Measurements from ENCODE around the gene RPH3AL. TPM values are rescaled to one million over a fixed set of nuclear protein-coding genes. Genes with fewer than 3 reads are reported as not detected.

Gene RPH3AL
- total RNA-seq, 2 experiments from 2014 or later, result 1.6 to 2.2 TPM

DNA sequence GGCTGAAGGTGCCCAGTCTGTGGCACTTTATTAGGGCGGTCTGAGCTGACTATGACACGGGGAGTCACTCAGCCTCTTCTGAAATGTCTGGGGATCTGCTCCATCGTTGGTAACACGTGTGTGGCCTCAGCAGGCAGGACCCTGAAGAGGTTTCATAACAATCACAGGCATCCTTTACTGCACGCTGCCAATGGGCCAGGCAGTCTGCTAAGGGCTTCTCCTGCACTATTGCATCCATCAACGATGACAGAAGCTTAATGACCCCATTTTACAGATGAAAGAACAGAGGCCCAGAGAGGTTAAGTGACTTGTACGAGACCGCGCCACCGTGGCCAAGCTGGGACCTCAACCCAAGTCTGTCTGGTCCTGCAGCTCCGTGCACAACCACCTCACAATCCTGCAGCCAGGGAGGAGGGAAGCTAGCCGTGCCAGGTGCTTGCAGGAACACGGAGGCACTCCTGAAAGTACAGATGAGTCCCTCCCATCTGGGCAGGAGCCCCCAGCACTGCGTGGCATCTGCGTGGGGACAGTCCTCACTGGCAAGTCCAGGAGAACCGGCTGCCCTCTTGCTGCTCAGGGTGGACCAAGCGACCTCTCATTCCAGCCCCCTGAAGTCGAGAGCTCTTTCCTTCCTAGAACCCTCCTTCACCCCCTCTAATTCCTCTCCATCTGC lies 40.0 kb downstream of the RPH3AL start:
- H3K27me3 Mint-ChIP-seq (ENCODE audit: low read depth), result no peaks in the 10 kb centered on the region
- H3K9me3 Mint-ChIP-seq, result peaks cover 4% of the 10 kb centered on the region
- CTCF ChIA-PET, result interaction anchor here (0.6 kb wide), 1 partner anchor 470 kb away, joined by 3 read pairs; no protein-coding TSS in a partner anchor
- no peak for DNase-seq
- H3K4me3 Mint-ChIP-seq, result no peak overlapping the region
- intact Hi-C loops (cut with micrococcal nuclease), result no loop called here
- no peak overlapping the region for H3K27ac Mint-ChIP-seq
- no peaks in the 10 kb centered on the region for H3K36me3 Mint-ChIP-seq (ENCODE audit: low read depth)
- no peaks in the 10 kb centered on the region for H3K4me1 Mint-ChIP-seq (ENCODE audit: low read depth)

GRCh38 chr17:311119-311782 lies 41.4 kb downstream of the RPH3AL start:
- Mint-ChIP-seq H3K9me3 (peaks cover 4% of the 10 kb centered on the region), H3K4me1 (ENCODE audit: low read depth) (no peaks in the 10 kb centered on the region), H3K4me3 (no peak overlapping the region), H3K27me3 (ENCODE audit: low read depth) (no peaks in the 10 kb centered on the region), H3K27ac (no peak overlapping the region), H3K36me3 (ENCODE audit: low read depth) (no peaks in the 10 kb centered on the region)
- no peak for DNase-seq
- intact Hi-C loops (cut with micrococcal nuclease), result no loop called here
- CTCF ChIA-PET, result no interaction called here

DNA sequence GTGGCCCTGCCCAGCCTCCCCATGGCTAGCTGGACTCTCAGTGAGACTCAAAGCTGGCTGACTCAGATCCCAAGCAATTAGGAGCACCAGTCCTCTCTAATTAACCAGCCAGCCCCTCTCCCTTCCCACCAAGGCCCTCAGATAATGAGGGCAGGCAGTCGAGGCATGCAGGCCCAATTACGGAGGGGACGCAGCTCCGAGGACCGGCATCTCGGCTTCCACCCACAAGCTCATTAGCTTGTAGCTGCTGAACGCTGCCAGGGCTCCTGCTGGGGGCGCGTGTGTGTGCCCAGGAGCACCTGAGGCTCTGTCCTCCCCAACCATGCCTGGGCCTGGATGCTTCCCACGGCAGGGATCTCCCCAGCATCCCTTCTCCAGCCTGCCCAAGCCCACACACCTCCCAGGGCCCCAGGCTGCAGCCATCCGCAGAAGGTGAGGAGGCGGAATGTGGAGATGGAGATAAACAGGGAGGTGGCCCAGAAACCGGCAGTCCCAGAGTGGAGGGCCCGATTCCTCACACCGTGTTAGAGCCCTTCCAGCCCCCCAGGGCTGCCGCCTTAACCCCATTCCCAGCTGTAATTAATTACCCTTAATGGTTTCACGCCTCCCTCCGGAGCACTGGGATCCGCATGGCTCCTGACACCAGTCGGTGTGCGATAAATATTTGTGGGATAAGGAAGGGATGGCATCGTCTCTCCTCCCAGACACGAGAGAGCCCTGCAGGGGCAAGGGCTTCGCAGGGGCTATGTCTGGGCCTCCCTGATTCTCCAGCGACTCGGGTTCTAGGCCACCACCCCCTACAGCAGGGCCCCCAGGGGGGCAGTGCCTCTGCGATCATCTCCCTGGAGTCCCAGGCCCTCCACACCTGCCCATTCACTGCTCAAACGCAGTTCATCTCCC lies 42.2 kb downstream of the RPH3AL start:
- CTCF ChIA-PET, result no interaction called here
- no peak for DNase-seq
- H3K4me1 Mint-ChIP-seq (ENCODE audit: low read depth), result no peaks in the 10 kb centered on the region
- intact Hi-C loops (cut with micrococcal nuclease), result no loop called here
- no peak overlapping the region for H3K27ac Mint-ChIP-seq
- no peaks in the 10 kb centered on the region for H3K36me3 Mint-ChIP-seq (ENCODE audit: low read depth)
- peaks cover 2% of the 10 kb centered on the region for H3K9me3 Mint-ChIP-seq
- H3K27me3 Mint-ChIP-seq (ENCODE audit: low read depth), result no peaks in the 10 kb centered on the region
- no peak overlapping the region for H3K4me3 Mint-ChIP-seq

- H3K4me1 Mint-ChIP-seq (ENCODE audit: low read depth), result peaks cover 3% of the 10 kb centered on the region
- intact Hi-C loops (cut with micrococcal nuclease), result no loop called here
- H3K36me3 Mint-ChIP-seq (ENCODE audit: low read depth), result no peaks in the 10 kb centered on the region
- no peak for DNase-seq
- H3K27ac Mint-ChIP-seq, result no peak overlapping the region
- no peaks in the 10 kb centered on the region for H3K9me3 Mint-ChIP-seq
- no peak overlapping the region for H3K4me3 Mint-ChIP-seq
- H3K27me3 Mint-ChIP-seq (ENCODE audit: low read depth), result peaks cover under 1% of the 10 kb centered on the region
- CTCF ChIA-PET, result interaction anchor here (0.6 to 1.1 kb wide), 2 partner anchors 77 to 294 kb away, joined by 3 read pairs; no protein-coding TSS in a partner anchor
Measured at GRCh38 chr17:309361-309888, 43.2 kb downstream of the RPH3AL start.

DNA sequence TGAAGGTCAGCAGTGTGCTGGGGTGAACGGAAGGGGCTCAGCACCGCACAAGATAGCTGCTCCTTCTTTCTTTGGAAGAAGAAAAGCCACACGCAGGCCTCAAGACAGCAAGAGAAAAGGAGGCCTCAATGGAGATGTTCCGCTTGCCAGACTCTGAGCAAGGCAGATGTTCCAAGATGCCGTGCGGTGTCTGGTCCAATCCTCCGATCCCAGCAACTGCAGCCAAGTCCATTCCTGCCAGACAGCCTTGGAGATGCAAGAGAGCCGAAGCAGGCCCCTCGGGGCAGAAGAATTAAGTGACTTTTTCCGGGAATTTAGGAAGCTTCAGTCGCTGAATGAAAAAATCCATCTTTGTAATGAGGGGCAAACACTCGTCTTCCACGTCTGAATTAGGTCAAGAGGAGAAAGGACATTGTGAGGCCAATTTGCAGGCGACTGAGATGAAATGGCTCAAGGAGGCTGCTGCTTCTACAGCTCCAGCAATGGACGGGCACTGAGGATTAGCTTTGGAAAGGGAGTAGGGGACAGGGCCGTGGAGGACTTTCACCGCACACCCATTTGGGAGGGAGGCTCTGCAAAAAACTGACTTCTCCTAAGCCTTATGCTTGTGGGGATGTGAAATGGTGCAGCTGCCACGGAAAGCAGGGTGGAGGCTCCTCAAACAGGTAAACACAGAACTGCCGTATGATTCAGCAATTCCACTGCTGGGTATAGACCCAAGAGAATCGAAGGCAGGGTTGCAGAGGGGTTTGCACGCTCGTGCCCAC lies 44.7 kb downstream of the RPH3AL start:
- intact Hi-C loops (cut with micrococcal nuclease), result no loop called here
- CTCF ChIA-PET, result no interaction called here
- H3K27ac Mint-ChIP-seq, result no peak overlapping the region
- H3K9me3 Mint-ChIP-seq, result no peaks in the 10 kb centered on the region
- H3K4me3 Mint-ChIP-seq, result no peak overlapping the region
- peaks cover 4% of the 10 kb centered on the region for H3K27me3 Mint-ChIP-seq (ENCODE audit: low read depth)
- no peaks in the 10 kb centered on the region for H3K36me3 Mint-ChIP-seq (ENCODE audit: low read depth)
- peaks cover 6% of the 10 kb centered on the region for H3K4me1 Mint-ChIP-seq (ENCODE audit: low read depth)
- DNase-seq, result no peak

- no peak overlapping the region for H3K27ac Mint-ChIP-seq
- CTCF ChIA-PET, result interaction anchor here (0.7 kb wide), 1 partner anchor 47 kb away, joined by 4 read pairs; no protein-coding TSS in a partner anchor
- DNase-seq, result no peak
- H3K36me3 Mint-ChIP-seq (ENCODE audit: low read depth), result no peaks in the 10 kb centered on the region
- H3K27me3 Mint-ChIP-seq (ENCODE audit: low read depth), result peaks cover 4% of the 10 kb centered on the region
- intact Hi-C loops (cut with micrococcal nuclease), result no loop called here
- H3K9me3 Mint-ChIP-seq, result no peaks in the 10 kb centered on the region
- no peak overlapping the region for H3K4me3 Mint-ChIP-seq
- peaks cover 6% of the 10 kb centered on the region for H3K4me1 Mint-ChIP-seq (ENCODE audit: low read depth)
Measured at GRCh38 chr17:307295-307691, 45.3 kb downstream of the RPH3AL start.

DNA sequence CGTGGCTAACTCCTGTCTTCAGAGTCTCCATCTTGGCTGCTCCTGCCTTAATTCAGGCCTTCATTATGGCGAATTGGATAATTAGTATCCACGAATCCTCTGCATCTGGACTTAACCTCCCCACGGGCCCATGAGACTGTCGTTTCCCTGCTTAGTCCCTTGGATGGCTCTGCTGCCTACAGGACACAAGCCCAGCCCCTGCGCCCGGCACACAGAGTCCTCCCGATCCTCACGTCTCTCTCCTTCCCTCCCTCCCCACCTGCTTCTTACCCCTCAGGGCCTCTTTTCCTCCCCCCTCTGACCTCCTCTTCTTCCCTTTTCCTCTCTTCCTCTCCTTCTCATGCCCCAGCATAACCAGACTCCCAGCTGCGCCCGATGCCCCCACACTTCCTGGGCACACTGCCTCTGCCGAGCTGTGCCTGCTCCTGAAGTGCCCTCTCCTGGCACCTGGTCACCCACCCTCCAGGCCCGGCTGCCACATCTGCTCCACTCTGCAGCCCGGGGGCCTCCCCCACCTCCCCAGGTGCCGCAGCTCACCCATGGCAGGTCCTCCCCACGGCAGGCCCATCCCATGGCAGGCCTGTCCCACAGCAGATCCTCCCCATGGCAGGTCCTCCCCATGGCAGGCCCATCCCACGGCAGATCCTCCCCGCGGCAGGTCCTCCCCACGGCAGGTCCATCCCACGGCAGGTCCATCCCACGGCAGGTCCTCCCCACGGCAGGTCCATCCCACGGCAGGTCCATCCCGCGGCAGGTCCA lies 45.9 kb downstream of the RPH3AL start:
- Mint-ChIP-seq H3K4me3 (no peak overlapping the region), H3K27me3 (ENCODE audit: low read depth) (peaks cover 4% of the 10 kb centered on the region), H3K4me1 (ENCODE audit: low read depth) (peaks cover 6% of the 10 kb centered on the region), H3K27ac (no peak overlapping the region), H3K36me3 (ENCODE audit: low read depth) (no peaks in the 10 kb centered on the region), H3K9me3 (no peaks in the 10 kb centered on the region)
- DNase-seq, result no peak
- CTCF ChIA-PET, result interaction anchor here (0.7 kb wide), 1 partner anchor 47 kb away, joined by 4 read pairs; no protein-coding TSS in a partner anchor
- intact Hi-C loops (cut with micrococcal nuclease), result no loop called here

GRCh38 chr17:306116-306515 lies 46.5 kb downstream of the RPH3AL start:
- no peaks in the 10 kb centered on the region for H3K36me3 Mint-ChIP-seq (ENCODE audit: low read depth)
- H3K9me3 Mint-ChIP-seq, result no peaks in the 10 kb centered on the region
- CTCF ChIA-PET, result no interaction called here
- no peak overlapping the region for H3K27ac Mint-ChIP-seq
- no peak for DNase-seq
- peaks cover 4% of the 10 kb centered on the region for H3K27me3 Mint-ChIP-seq (ENCODE audit: low read depth)
- intact Hi-C loops (cut with micrococcal nuclease), result no loop called here
- H3K4me1 Mint-ChIP-seq (ENCODE audit: low read depth), result peaks cover 6% of the 10 kb centered on the region
- H3K4me3 Mint-ChIP-seq, result no peak overlapping the region

- Mint-ChIP-seq H3K4me3 (no peak overlapping the region), H3K27ac (no peak overlapping the region), H3K9me3 (no peaks in the 10 kb centered on the region), H3K4me1 (ENCODE audit: low read depth) (peaks cover 6% of the 10 kb centered on the region), H3K27me3 (ENCODE audit: low read depth) (peaks cover 4% of the 10 kb centered on the region), H3K36me3 (ENCODE audit: low read depth) (no peaks in the 10 kb centered on the region)
- DNase-seq, result no peak
- CTCF ChIA-PET, result no interaction called here
- intact Hi-C loops (cut with micrococcal nuclease), result no loop called here
Measured at GRCh38 chr17:305090-305976, 47.3 kb downstream of the RPH3AL start.

DNA sequence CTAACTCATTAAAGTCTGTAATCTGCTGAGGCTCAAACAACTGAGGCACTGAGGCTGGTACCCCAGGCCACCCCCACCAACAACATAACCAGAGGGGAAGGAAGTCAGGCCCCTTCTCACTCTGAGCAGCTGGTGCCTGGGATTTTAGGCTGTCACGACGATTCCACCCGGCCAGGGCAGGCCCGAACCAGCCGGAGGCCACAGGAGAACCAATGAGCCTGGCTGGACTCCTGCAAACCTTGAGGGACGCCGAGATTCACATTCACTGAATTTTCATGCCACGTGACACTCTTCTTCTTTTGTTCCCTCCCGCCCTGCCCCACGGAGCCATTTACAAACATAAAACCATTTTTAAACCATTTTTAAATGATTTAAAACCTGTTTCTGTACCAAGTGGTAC lies 48.1 kb downstream of the RPH3AL start:
- CTCF ChIA-PET, result no interaction called here
- peaks cover 6% of the 10 kb centered on the region for H3K4me1 Mint-ChIP-seq (ENCODE audit: low read depth)
- H3K27me3 Mint-ChIP-seq (ENCODE audit: low read depth), result peaks cover 4% of the 10 kb centered on the region
- H3K27ac Mint-ChIP-seq, result no peak overlapping the region
- H3K36me3 Mint-ChIP-seq (ENCODE audit: low read depth), result no peaks in the 10 kb centered on the region
- no peak for DNase-seq
- H3K4me3 Mint-ChIP-seq, result no peak overlapping the region
- intact Hi-C loops (cut with micrococcal nuclease), result no loop called here
- no peaks in the 10 kb centered on the region for H3K9me3 Mint-ChIP-seq

GRCh38 chr17:303168-303567 lies 49.4 kb downstream of the RPH3AL start:
- H3K27me3 Mint-ChIP-seq (ENCODE audit: low read depth), result peaks cover 4% of the 10 kb centered on the region
- intact Hi-C loops (cut with micrococcal nuclease), result no loop called here

More at GRCh38 chr17:303168-303567, 49.4 kb downstream of the RPH3AL start:
- Mint-ChIP-seq H3K36me3 (ENCODE audit: low read depth) (no peaks in the 10 kb centered on the region), H3K9me3 (no peaks in the 10 kb centered on the region), H3K4me1 (ENCODE audit: low read depth) (peaks cover 6% of the 10 kb centered on the region), H3K27ac (no peak overlapping the region), H3K4me3 (no peak overlapping the region)
- CTCF ChIA-PET, result no interaction called here
- no peak for DNase-seq
